ENCODE measurements around the gene ITPR3. TPM values are rescaled to one million over a fixed set of nuclear protein-coding genes. Genes with fewer than 3 reads are reported as not detected.

ITPR3 gene
- total RNA-seq, 4 donors from 2014 or later = 76.8 to 101 (median 93.9) TPM

DNA sequence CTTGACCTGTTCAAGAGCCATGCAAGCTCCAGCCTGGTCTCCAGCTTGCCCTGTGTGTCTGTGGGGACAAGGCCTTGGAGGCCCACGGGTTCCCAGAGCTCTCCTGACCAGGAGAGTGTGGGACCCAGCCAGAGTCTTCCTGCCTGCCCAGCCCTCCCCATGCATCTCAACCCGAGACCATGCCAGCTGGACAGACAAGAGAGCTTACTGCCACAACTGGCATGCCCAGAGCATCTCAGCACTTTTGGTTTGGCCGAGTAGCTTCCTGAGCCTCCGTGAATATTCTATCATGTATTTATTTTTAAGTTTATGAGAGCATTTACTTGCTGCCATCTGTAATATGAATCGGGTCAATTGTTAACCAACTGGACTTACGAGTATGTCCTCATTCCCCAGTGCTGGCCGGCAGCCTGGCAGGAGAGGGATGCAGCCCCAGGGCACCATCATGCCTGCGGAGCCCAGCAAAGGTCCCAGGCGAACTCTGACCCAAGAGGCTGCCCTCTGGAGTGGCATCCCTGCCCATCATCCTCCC, 110.7 kb downstream of the ITPR3 start:
- Histone ChIP-seq H3K27ac (no peak overlapping the region), H3K4me1 (no peaks in the 10 kb centered on the region), H3K36me3 (no peaks in the 10 kb centered on the region), H3K9me3 (no peaks in the 10 kb centered on the region), H3K4me3 (no peak overlapping the region), H3K27me3 (no peaks in the 10 kb centered on the region)
- no peak for DNase-seq (ENCODE audit: low spot score in 2 of 2)
- 73 to 77% methylated on average over 7 to 9 of the region's 9 CpGs for WGBS, 2 donors
- TF ChIP-seq, protein P1, sequence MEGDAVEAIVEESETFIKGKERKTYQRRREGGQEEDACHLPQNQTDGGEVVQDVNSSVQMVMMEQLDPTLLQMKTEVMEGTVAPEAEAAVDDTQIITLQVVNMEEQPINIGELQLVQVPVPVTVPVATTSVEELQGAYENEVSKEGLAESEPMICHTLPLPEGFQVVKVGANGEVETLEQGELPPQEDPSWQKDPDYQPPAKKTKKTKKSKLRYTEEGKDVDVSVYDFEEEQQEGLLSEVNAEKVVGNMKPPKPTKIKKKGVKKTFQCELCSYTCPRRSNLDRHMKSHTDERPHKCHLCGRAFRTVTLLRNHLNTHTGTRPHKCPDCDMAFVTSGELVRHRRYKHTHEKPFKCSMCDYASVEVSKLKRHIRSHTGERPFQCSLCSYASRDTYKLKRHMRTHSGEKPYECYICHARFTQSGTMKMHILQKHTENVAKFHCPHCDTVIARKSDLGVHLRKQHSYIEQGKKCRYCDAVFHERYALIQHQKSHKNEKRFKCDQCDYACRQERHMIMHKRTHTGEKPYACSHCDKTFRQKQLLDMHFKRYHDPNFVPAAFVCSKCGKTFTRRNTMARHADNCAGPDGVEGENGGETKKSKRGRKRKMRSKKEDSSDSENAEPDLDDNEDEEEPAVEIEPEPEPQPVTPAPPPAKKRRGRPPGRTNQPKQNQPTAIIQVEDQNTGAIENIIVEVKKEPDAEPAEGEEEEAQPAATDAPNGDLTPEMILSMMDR (IDR thresholded peaks at IDR 0.05) = no peak
- TF ChIP-seq POLR2A (IDR thresholded peaks at IDR 0.05) = no peak
- TF ChIP-seq EP300 (IDR thresholded peaks at IDR 0.05) = no peak

DNA sequence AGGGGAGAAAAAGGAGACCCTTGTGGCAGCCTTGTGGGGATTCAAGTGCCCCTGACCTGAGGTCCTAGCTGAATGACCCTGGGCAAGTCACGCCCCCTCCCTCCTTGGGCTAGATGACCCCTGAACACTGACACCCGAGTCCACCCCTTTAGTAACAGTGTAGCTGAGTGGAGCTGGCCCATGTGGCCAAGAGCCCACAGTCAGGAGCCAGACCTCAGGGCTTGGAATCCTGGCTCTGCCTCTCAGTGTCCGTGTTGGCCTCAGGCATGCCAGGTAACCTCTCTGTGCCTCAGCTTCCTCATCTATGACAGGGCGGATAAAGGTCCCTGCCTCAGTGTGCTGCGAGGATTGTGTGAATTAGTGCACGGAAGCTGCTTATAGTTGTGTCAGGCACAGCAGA, 111.3 kb downstream of the ITPR3 start:
- H3K4me1 ChIP-seq = no peaks in the 10 kb centered on the region
- H3K9me3 ChIP-seq = no peaks in the 10 kb centered on the region
- no peaks in the 10 kb centered on the region for H3K36me3 ChIP-seq
- no peak overlapping the region for H3K4me3 ChIP-seq
- TF ChIP-seq POLR2A (IDR thresholded peaks at IDR 0.05) (no peak), EP300 (IDR thresholded peaks at IDR 0.05) (no peak)
- TF ChIP-seq, protein P1 (IDR thresholded peaks at IDR 0.05) = no peak
- no peak for DNase-seq (ENCODE audit: low spot score in 2 of 2)
- H3K27ac ChIP-seq = no peak overlapping the region
- no peaks in the 10 kb centered on the region for H3K27me3 ChIP-seq
- WGBS, 2 donors = 77 to 84% methylated on average over 6 of the region's 6 CpGs

DNA sequence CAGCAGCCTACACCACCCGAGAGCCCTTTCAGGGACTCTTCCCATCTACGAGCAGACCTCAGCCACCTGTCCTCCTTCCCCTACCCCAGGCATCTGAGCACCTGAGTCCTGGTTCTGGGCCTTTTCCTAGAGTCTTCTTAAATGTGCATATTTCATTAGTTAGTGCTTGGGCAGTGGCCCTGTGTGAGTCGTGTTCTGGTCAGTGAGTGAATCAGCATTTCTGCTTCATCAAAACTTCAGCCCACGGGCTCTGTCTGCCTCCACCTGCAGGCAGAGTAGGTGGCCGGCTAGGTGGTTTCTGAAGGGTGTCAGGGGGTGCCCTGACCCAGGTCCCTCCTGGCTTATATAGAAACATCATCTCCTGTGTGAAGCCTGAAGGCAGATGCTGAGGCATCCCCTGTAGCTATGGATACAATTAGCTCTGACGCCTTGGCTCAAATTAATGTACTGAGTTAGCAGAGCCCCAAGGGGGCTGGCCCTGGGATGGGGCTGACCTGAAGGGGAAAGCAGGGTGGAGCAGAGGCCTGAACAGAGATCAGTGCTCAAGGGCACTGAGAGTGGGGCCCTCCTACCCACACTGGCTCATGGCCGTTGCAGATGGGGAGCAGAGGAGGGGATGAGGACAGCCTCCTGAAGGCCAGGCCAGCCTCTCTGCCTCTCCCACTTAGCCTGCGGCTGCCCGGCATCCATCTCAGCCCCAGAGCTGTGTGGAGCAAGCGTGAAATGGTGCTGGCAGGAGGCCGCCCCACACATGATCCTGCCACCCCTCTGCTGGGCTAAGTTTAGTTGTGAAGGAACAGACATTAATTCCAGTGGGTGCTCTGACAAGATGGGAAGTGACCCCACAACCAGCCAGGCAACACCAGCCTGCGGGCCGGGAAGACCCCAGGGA, 111.9 kb downstream of the ITPR3 start:
- 77 to 78% methylated on average over 12 to 13 of the region's 13 CpGs for WGBS, 2 donors
- no peak for DNase-seq (ENCODE audit: low spot score in 2 of 2)
- no peaks in the 10 kb centered on the region for H3K36me3 ChIP-seq
- no peaks in the 10 kb centered on the region for H3K9me3 ChIP-seq
- H3K27ac ChIP-seq = no peak overlapping the region
- H3K27me3 ChIP-seq = no peaks in the 10 kb centered on the region
- H3K4me1 ChIP-seq = no peaks in the 10 kb centered on the region
- TF ChIP-seq, protein P1 (IDR thresholded peaks at IDR 0.05) = no peak
- no peak for TF ChIP-seq EP300 (IDR thresholded peaks at IDR 0.05)
- no peak for TF ChIP-seq POLR2A (IDR thresholded peaks at IDR 0.05)
- H3K4me3 ChIP-seq = no peak overlapping the region

DNA sequence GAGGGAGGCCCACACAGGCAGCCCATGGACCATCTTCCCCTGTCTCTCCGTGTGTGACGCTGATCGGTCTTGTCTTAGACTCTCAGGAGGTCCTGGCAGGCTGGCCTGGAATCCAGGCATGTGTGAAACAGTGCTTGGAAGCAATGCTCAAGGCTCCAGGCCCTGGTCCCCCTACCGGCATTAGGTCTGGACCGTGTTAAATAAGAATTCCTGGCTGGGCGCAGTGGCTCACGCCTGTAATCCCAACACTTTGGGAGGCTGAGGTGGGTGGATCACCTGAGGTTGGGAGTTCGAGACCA, 112.5 kb downstream of the ITPR3 start:
- Histone ChIP-seq H3K27ac (no peak overlapping the region), H3K4me1 (no peaks in the 10 kb centered on the region), H3K27me3 (no peaks in the 10 kb centered on the region), H3K36me3 (no peaks in the 10 kb centered on the region), H3K9me3 (no peaks in the 10 kb centered on the region), H3K4me3 (no peak overlapping the region)
- 94 to 96% methylated on average over 8 of the region's 8 CpGs for WGBS, 2 donors
- DNase-seq (ENCODE audit: low spot score in 2 of 2) = no peak
- TF ChIP-seq POLR2A (IDR thresholded peaks at IDR 0.05) = no peak

DNA sequence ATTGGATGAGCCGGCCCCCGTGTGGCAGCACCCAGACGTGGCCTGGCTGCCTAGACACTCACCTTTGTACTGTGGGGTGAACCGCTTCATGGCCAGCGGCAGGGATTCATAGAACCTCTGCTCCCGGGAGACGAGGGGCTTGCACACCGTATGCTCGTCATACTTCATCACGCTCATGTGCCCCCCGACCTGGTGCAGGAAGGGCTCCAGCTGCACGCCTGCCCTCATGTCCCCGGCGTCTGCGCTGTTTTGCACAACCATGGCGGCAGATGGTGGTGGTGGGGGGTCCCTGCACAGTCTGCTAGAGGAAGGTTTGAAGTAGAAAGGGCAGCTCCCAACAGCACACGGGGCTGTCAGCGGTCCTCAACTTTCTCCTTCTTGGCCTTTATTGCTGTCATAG, 114.1 kb downstream of the ITPR3 start:
- H3K4me1 ChIP-seq = no peaks in the 10 kb centered on the region
- no peaks in the 10 kb centered on the region for H3K27me3 ChIP-seq
- TF ChIP-seq POLR2A (IDR thresholded peaks at IDR 0.05) = no peak
- TF ChIP-seq EP300 (IDR thresholded peaks at IDR 0.05) = no peak
- TF ChIP-seq, protein P1 (IDR thresholded peaks at IDR 0.05) = no peak
- H3K9me3 ChIP-seq = no peaks in the 10 kb centered on the region
- 88 to 89% methylated on average over 16 to 18 of the region's 18 CpGs for WGBS, 2 donors
- H3K4me3 ChIP-seq = no peak overlapping the region
- H3K27ac ChIP-seq = no peak overlapping the region
- DNase-seq (ENCODE audit: low spot score in 2 of 2) = no peak
- H3K36me3 ChIP-seq = no peaks in the 10 kb centered on the region
